Measurements from ENCODE around the gene IL36RN. TPM values are rescaled to one million over a fixed set of nuclear protein-coding genes. Genes with fewer than 3 reads are reported as not detected.

The IL36RN gene
- total RNA-seq, 1 donor from 2014 or later, result 0.25 TPM

DNA sequence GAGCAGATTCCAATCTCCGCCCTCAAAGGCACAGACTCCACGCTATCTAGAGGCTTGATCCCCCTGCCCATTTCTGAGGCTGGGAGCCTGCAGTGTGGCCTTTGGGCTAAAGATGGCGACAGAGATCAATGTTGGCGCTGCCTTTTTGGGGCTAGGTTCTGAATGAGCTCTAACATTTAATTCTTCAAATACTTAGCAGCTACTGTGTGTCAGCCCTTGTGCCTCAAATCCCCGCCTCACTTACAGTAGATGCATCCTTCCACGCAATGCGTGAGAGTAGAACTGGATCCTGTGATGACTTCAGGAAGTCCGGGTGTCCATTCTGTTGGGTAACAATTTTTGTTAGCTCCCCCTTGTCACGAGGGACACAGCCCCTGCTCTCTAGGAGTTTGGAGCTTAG is 21.1 kb downstream of the IL36RN start:
- H3K36me3 ChIP-seq, result no peaks in the 10 kb centered on the region
- H3K4me3 ChIP-seq, result no peak overlapping the region
- H3K4me1 ChIP-seq, result no peaks in the 10 kb centered on the region
- TF ChIP-seq CTCF (IDR thresholded peaks at IDR 0.05) (peak in 2 of 3 experiments; percentile 23 to 38), POLR2A (IDR thresholded peaks at IDR 0.05) (no peak)
- no peak for DNase-seq (ENCODE audit: extremely low spot score in 2 of 2)
- intact Hi-C loops (cut with DNase I), result no loop called here
- H3K9me3 ChIP-seq, result no peaks in the 10 kb centered on the region
- H3K27me3 ChIP-seq, result no peaks in the 10 kb centered on the region
- H3K27ac ChIP-seq, result no peak overlapping the region

GRCh38 chr2:113081488-113082210 is 22.7 kb downstream of the IL36RN start:
- no peaks in the 10 kb centered on the region for H3K27me3 ChIP-seq
- intact Hi-C loops (cut with DNase I), result no loop called here
- H3K4me3 ChIP-seq, result no peak overlapping the region
- no peak for TF ChIP-seq POLR2A (IDR thresholded peaks at IDR 0.05)
- TF ChIP-seq CTCF (IDR thresholded peaks at IDR 0.05), result no peak
- no peak overlapping the region for H3K27ac ChIP-seq
- H3K36me3 ChIP-seq, result no peaks in the 10 kb centered on the region
- no peaks in the 10 kb centered on the region for H3K9me3 ChIP-seq
- peak in 1 of 2 donors; percentile 77 for DNase-seq (ENCODE audit: extremely low spot score in 2 of 2)
- H3K4me1 ChIP-seq, result no peaks in the 10 kb centered on the region

DNA sequence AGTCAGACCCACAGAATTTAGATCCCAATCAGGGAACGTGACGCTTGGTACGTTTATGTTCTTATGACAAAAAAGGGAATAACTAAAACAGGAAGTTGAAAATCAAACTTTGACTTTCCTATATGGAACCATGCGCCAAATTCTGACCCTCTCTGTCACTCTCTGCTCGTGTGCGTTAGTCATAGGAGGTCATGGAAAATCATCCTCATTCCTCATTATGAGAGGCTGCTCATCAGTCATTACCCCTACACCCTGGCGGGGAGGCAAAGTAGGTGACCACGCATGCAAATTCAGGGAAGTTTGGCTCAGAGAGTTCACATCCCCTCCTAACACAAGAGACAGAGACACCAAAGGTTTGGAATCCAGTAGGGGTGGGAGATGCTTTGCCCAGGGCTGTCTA is 24.3 kb downstream of the IL36RN start:
- no peak for TF ChIP-seq POLR2AphosphoS5 (IDR thresholded peaks at IDR 0.05; ENCODE audit: insufficient read depth in 1 of 2, low read depth in 1 of 2)
- no peak for TF ChIP-seq POLR2A (IDR thresholded peaks at IDR 0.05)
- TF ChIP-seq CTCF (IDR thresholded peaks at IDR 0.05), result no peak
- intact Hi-C loops (cut with DNase I), result no loop called here

GRCh38 chr2:113084249-113085000 is 25.4 kb downstream of the IL36RN start:
- Histone ChIP-seq H3K27me3 (no peaks in the 10 kb centered on the region), H3K4me3 (no peak overlapping the region), H3K27ac (no peak overlapping the region), H3K9me3 (no peaks in the 10 kb centered on the region), H3K36me3 (no peaks in the 10 kb centered on the region), H3K4me1 (no peaks in the 10 kb centered on the region)
- TF ChIP-seq POLR2A (IDR thresholded peaks at IDR 0.05) (no peak), CTCF (IDR thresholded peaks at IDR 0.05) (peak in 1 of 3 experiments; percentile 11), POLR2AphosphoS5 (IDR thresholded peaks at IDR 0.05; ENCODE audit: insufficient read depth in 1 of 2, low read depth in 1 of 2) (peak in 1 of 2 donors; percentile 24)
- intact Hi-C loops (cut with DNase I), result no loop called here
- DNase-seq (ENCODE audit: extremely low spot score in 2 of 2), result no peak

More for the DNA sequence above, 24.3 kb downstream of the IL36RN start:
- DNase-seq (ENCODE audit: extremely low spot score in 2 of 2), result no peak
- H3K27ac ChIP-seq, result no peak overlapping the region
- no peaks in the 10 kb centered on the region for H3K4me1 ChIP-seq
- H3K36me3 ChIP-seq, result no peaks in the 10 kb centered on the region
- no peaks in the 10 kb centered on the region for H3K27me3 ChIP-seq
- H3K4me3 ChIP-seq, result no peak overlapping the region
- H3K9me3 ChIP-seq, result no peaks in the 10 kb centered on the region

GRCh38 chr2:113085542-113085941 is 26.5 kb downstream of the IL36RN start:
- H3K36me3 ChIP-seq, result no peaks in the 10 kb centered on the region
- intact Hi-C loops (cut with DNase I), result no loop called here
- TF ChIP-seq POLR2A (IDR thresholded peaks at IDR 0.05) (no peak), POLR2AphosphoS5 (IDR thresholded peaks at IDR 0.05; ENCODE audit: insufficient read depth in 1 of 2, low read depth in 1 of 2) (peak in 1 of 2 donors; percentile 41)
- no peaks in the 10 kb centered on the region for H3K27me3 ChIP-seq
- no peak overlapping the region for H3K27ac ChIP-seq
- H3K4me1 ChIP-seq, result no peaks in the 10 kb centered on the region
- no peaks in the 10 kb centered on the region for H3K9me3 ChIP-seq
- no peak overlapping the region for H3K4me3 ChIP-seq
- DNase-seq (ENCODE audit: extremely low spot score in 2 of 2), result no peak
